ENCODE results near the gene ZC3H13.

GRCh38 chr13:45936621-45937020 is 115.9 kb downstream of the ZC3H13 start:
- TF ChIP-seq EZH2 (IDR thresholded peaks at IDR 0.05; ENCODE audit: borderline replicate concordance, low read length) (no peak), CTCF (conservative IDR thresholded peaks at IDR 0.05 in 1 of 2, IDR thresholded peaks at IDR 0.05 in 1 of 2; ENCODE audit: extremely low read depth in 1 of 2, insufficient read depth in 1 of 2, low read depth in 1 of 2, low read length in 2 of 2) (no peak)
